ENCODE data around the gene ARR3. TPM values are rescaled to one million over a fixed set of nuclear protein-coding genes. Genes with fewer than 3 reads are reported as not detected.
"Not testable (repeated sequence)": the region's sequence is repeated elsewhere in the genome, so short reads cannot be mapped to it uniquely, and the experiment has no call there.

The ARR3 gene
- total RNA-seq, 1 donor from 2014 or later: not detected

DNA sequence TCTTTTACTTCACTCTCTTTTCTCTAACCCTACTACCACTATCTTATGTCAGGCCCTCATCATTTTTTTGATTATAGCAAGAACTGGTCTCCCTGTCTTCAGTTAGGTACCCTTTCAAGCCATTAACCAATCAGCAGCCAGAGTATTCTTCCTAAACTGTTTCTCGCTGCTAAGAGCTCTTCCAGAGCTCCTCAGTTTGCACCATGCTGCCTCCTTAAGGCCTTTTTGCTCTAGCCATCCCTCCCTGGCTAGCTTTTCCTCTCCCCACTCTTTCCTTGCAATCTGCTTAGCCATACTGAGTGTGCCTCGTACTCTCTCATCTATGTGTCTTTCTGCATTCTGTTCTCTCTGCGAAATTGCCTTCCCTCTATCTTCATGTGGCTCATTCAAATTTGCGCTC is 54.6 kb downstream of the ARR3 start:
- DNase-seq (ENCODE audit: low spot score): no peak
- no peak overlapping the region for H3K27ac Mint-ChIP-seq (ENCODE audit: unreplicated experiment)
- no peak overlapping the region for H3K4me3 Mint-ChIP-seq (ENCODE audit: unreplicated experiment)
- no peaks in the 10 kb centered on the region for H3K27me3 Mint-ChIP-seq (ENCODE audit: unreplicated experiment)
- no peaks in the 10 kb centered on the region for H3K9me3 Mint-ChIP-seq (ENCODE audit: unreplicated experiment)
- H3K4me1 Mint-ChIP-seq (ENCODE audit: unreplicated experiment): peaks cover 12% of the 10 kb centered on the region
- no peaks in the 10 kb centered on the region for H3K36me3 Mint-ChIP-seq (ENCODE audit: low read depth, unreplicated experiment)
- TF ChIP-seq, protein P1, sequence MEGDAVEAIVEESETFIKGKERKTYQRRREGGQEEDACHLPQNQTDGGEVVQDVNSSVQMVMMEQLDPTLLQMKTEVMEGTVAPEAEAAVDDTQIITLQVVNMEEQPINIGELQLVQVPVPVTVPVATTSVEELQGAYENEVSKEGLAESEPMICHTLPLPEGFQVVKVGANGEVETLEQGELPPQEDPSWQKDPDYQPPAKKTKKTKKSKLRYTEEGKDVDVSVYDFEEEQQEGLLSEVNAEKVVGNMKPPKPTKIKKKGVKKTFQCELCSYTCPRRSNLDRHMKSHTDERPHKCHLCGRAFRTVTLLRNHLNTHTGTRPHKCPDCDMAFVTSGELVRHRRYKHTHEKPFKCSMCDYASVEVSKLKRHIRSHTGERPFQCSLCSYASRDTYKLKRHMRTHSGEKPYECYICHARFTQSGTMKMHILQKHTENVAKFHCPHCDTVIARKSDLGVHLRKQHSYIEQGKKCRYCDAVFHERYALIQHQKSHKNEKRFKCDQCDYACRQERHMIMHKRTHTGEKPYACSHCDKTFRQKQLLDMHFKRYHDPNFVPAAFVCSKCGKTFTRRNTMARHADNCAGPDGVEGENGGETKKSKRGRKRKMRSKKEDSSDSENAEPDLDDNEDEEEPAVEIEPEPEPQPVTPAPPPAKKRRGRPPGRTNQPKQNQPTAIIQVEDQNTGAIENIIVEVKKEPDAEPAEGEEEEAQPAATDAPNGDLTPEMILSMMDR (IDR thresholded peaks at IDR 0.05; ENCODE audit: unreplicated experiment): no peak

DNA sequence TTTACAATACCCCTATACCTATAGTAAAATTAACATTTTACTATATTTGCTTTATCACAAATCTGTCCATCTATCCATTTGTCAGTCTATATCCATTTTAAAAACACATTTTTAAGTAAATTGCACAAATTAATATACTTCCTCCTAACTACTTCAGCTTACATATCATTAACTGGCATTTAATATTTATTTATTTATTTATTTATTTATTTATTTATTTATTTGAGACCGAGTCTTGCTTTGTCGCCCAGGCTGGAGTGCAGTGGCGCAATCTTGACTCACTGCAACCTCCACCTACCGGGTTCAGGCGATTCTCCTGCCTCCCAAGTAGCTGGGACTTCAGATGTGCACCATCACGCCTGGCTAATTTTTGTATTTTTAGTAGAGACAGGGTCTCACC is 55.5 kb downstream of the ARR3 start:
- H3K27me3 Mint-ChIP-seq (ENCODE audit: unreplicated experiment); H3K9me3 Mint-ChIP-seq (ENCODE audit: unreplicated experiment); DNase-seq (ENCODE audit: low spot score); H3K36me3 Mint-ChIP-seq (ENCODE audit: low read depth, unreplicated experiment); H3K4me3 Mint-ChIP-seq (ENCODE audit: unreplicated experiment); H3K27ac Mint-ChIP-seq (ENCODE audit: unreplicated experiment): not testable (repeated sequence)
- peaks cover 13% of the 10 kb centered on the region for H3K4me1 Mint-ChIP-seq (ENCODE audit: unreplicated experiment)

DNA sequence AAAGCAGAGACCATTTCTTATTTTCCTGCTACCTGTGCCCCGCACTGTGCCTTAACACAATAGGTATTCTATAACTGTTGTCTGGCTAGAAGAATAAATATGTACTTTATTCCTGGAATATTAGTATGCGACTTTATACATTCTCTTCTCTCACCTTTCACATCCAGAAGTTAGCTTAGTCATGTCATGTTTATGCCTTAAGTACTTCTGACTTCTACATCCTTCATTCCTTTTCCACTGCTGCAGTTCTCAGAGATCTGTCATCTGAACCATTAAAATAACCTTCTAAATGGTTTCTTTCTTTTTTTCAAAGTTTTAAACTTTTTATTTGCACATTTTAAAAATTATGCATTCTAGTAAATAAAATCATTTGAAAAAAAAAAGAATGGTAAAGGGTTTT is 56.2 kb downstream of the ARR3 start:
- TF ChIP-seq, protein P1 (IDR thresholded peaks at IDR 0.05; ENCODE audit: unreplicated experiment): no peak
- DNase-seq (ENCODE audit: low spot score): no peak
- H3K4me1 Mint-ChIP-seq (ENCODE audit: unreplicated experiment): peaks cover 13% of the 10 kb centered on the region
- no peak overlapping the region for H3K27ac Mint-ChIP-seq (ENCODE audit: unreplicated experiment)
- no peak overlapping the region for H3K4me3 Mint-ChIP-seq (ENCODE audit: unreplicated experiment)
- no peaks in the 10 kb centered on the region for H3K36me3 Mint-ChIP-seq (ENCODE audit: low read depth, unreplicated experiment)
- no peaks in the 10 kb centered on the region for H3K27me3 Mint-ChIP-seq (ENCODE audit: unreplicated experiment)
- no peaks in the 10 kb centered on the region for H3K9me3 Mint-ChIP-seq (ENCODE audit: unreplicated experiment)

DNA sequence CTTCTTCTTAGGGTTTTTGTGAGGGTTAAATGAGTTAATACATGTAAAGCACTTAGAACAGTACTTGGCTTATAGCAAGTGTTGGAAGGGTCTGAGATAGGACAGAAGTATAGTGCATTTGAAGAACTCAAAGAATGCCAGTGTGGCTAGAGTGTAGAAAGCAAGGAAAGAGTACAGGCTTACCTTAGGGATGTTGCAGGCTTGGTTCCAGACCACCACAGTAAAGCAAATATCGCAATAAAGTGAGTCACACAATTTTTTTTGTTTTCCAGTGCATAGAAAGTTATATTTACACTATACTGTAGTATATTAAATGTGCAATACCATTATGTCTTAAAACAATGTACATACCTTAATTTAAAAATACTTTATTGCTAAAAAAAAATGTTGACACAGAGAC is 63.0 kb downstream of the ARR3 start:
- Mint-ChIP-seq H3K9me3 (ENCODE audit: unreplicated experiment) (no peaks in the 10 kb centered on the region), H3K27ac (ENCODE audit: unreplicated experiment) (no peak overlapping the region), H3K4me3 (ENCODE audit: unreplicated experiment) (no peak overlapping the region), H3K4me1 (ENCODE audit: unreplicated experiment) (peaks cover 13% of the 10 kb centered on the region), H3K27me3 (ENCODE audit: unreplicated experiment) (no peaks in the 10 kb centered on the region), H3K36me3 (ENCODE audit: low read depth, unreplicated experiment) (no peaks in the 10 kb centered on the region)
- no peak for DNase-seq (ENCODE audit: low spot score)
- TF ChIP-seq, protein P1 (IDR thresholded peaks at IDR 0.05; ENCODE audit: unreplicated experiment): no peak

Other genes starting within 250 kb of the ARR3 start
- gene AWAT2, start 218.4 kb upstream of the ARR3 start, total RNA-seq (ENCODE audit: unreplicated experiment): not detected
- gene OTUD6A, start 205.9 kb upstream of the ARR3 start, total RNA-seq (ENCODE audit: unreplicated experiment): not detected
- gene IGBP1, start 134.9 kb upstream of the ARR3 start, total RNA-seq (ENCODE audit: unreplicated experiment): 69.1 TPM
- not detected for gene DGAT2L6, start 90.9 kb upstream of the ARR3 start, total RNA-seq (ENCODE audit: unreplicated experiment)
- gene AWAT1, start 33.7 kb upstream of the ARR3 start, total RNA-seq (ENCODE audit: unreplicated experiment): not detected
- 0.38 TPM for gene P2RY4, start 8.1 kb upstream of the ARR3 start, total RNA-seq (ENCODE audit: unreplicated experiment)
- gene RAB41, start 13.8 kb downstream of the ARR3 start, total RNA-seq (ENCODE audit: unreplicated experiment): not detected
- gene PDZD11, start 21.6 kb downstream of the ARR3 start, total RNA-seq (ENCODE audit: unreplicated experiment): 54.3 TPM
- gene KIF4A, start 21.8 kb downstream of the ARR3 start, total RNA-seq (ENCODE audit: unreplicated experiment): 7.6 TPM
- 0.13 TPM for gene GDPD2, start 155.0 kb downstream of the ARR3 start, total RNA-seq (ENCODE audit: unreplicated experiment)
- 10.3 TPM for gene DLG3, start 176.5 kb downstream of the ARR3 start, total RNA-seq (ENCODE audit: unreplicated experiment)

Data from endothelial cell (in vitro differentiated cells).